ENCODE data around the gene MRPL27.

GRCh38 chr17:50393700-50394099 lies 20.7 kb upstream of the MRPL27 start:
- TF ChIP-seq POLR2AphosphoS5 (IDR thresholded peaks at IDR 0.05; ENCODE audit: low read depth) (no peak), CTCF (IDR thresholded peaks at IDR 0.05; ENCODE audit: insufficient read depth, low read length) (no peak)
